22Rv1 (cell line): ENCODE measurements around the gene FUCA1.

ENCODE experiments used
- ZFX ChIP-seq: fragments of 450-650 bp; IDR thresholded peaks from 2 replicates; pipeline ENCODE4 v1.6.1; 2017; ENCODE audit warnings: antibody characterized with exemption, borderline replicate concordance
- TF ChIP-seq, protein P1 (sequence below): fragments of 450-650 bp; IDR thresholded peaks from 2 replicates; pipeline ENCODE4 v1.5.1; 2017; ENCODE audit warnings: mild to moderate bottlenecking

DNA sequence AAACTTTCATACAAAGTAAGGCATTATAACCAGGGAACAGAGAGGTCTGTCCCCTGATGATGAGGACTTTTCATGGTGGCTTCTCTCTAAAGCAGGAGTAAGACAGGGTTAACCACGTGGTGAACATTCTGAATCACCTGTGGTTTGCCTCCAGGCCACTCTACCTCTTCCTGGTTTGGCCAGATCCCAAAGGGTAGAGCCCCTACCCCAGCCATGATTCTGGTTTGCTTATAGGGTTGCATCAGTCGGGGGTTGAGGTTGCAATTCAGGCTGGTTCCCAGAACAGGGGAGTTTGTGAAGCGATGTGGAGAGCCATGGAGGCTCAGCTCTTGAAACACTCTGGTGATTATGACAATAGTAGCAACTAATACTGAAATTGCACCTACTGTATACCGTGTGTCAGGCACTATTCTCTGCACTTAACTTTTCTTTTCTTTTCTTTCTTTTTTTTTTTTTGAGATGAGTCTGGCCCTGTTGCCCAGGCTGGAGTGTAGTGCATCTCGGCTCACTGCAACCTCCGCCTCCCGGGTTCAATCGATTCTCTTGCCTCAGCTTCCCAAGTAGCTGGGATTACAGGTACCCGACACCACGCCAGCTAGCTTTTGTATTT lies 36.8 kb upstream of the FUCA1 start:
- TF ChIP-seq, protein P1, sequence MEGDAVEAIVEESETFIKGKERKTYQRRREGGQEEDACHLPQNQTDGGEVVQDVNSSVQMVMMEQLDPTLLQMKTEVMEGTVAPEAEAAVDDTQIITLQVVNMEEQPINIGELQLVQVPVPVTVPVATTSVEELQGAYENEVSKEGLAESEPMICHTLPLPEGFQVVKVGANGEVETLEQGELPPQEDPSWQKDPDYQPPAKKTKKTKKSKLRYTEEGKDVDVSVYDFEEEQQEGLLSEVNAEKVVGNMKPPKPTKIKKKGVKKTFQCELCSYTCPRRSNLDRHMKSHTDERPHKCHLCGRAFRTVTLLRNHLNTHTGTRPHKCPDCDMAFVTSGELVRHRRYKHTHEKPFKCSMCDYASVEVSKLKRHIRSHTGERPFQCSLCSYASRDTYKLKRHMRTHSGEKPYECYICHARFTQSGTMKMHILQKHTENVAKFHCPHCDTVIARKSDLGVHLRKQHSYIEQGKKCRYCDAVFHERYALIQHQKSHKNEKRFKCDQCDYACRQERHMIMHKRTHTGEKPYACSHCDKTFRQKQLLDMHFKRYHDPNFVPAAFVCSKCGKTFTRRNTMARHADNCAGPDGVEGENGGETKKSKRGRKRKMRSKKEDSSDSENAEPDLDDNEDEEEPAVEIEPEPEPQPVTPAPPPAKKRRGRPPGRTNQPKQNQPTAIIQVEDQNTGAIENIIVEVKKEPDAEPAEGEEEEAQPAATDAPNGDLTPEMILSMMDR = no peak
- TF ChIP-seq ZFX = no peak
